K562 (cell line): ENCODE data around the gene MPPED2. TPM values are rescaled to one million over a fixed set of nuclear protein-coding genes. Genes with fewer than 3 reads are reported as not detected.
"Not testable (repeated sequence)": the region's sequence is repeated elsewhere in the genome, so short reads cannot be mapped to it uniquely, and the experiment has no call there.

Experiments used
- ATAC-seq: fragments of 200-7000 bp; cut with Tn5 transposase; 3 replicates; pipeline ENCODE4 v1.9.1; 2020; ENCODE audit warnings: moderate library complexity
- BruUV-seq: library from RNA; stranded (reverse); fragments of 400-500 nt; replicated peaks from 2 replicates; lab custom pipeline; 2021; lab: Mats Ljungman, UMichigan
- CTCF ChIA-PET: fragments of 300-600 bp; formaldehyde crosslinking; extraction: SDS; loops from one replicate; lab custom pipeline; 2021; ENCODE audit warnings: low intra/inter-chr PET ratio; lab: Yijun Ruan, JAX
- POLR2A ChIA-PET: fragments of 300-600, 350-650 bp; sonication (Branson Sonifier 250); formaldehyde crosslinking; extraction: SDS; loops from one replicate; lab custom pipeline; 2021; ENCODE audit warnings: antibody characterized with exemption, inconsistent platforms; lab: Yijun Ruan, JAX
- DNase-seq, 4 experiments: peaks; one replicate each; pipeline versions ENCODE4 v3.0.0 to v3.0.0-alpha.2; 2011 to 2018; ENCODE audit warnings: low spot score in 3 of 4, mixed read lengths in 3 of 4; ENCODE audit errors: extremely low read depth in 1 of 4
- FAIRE-seq: peaks from 2 replicates; lab custom pipeline; 2011; peaks lifted over from hg19 to GRCh38; lab: Jason Lieb, UNC
- H2AFZ ChIP-seq: 2 replicates; pipeline ENCODE4 v1.6.0; 2011; ENCODE audit warnings: low read depth, low read length, control low read depth, inconsistent platforms
- H3K27ac ChIP-seq: fragments of 200-600 bp; 3 replicates; pipeline ENCODE4 v1.8.0; 2011; ENCODE audit warnings: low read depth, mild to moderate bottlenecking, control low read depth, inconsistent platforms, low read length, moderate library complexity, mixed read lengths; ENCODE audit errors: extremely low read depth
- H3K27me3 ChIP-seq, 2 experiments: fragments of 300-600 bp in 1 of 2; 2 replicates in 1 of 2; 3 replicates in 1 of 2; pipeline versions ENCODE4 v1.6.0 to v1.8.0; 2011; ENCODE audit warnings: inconsistent platforms in 2 of 2, low read length in 2 of 2, mild to moderate bottlenecking in 1 of 2, mixed read lengths in 1 of 2, moderate library complexity in 1 of 2; ENCODE audit not compliant: control insufficient read depth in 2 of 2, insufficient read depth in 2 of 2
- H3K36me3 ChIP-seq: fragments of 300-600 bp; 3 replicates; pipeline ENCODE4 v1.8.0; 2011; ENCODE audit warnings: mild to moderate bottlenecking, low read length, inconsistent platforms; ENCODE audit not compliant: control insufficient read depth, insufficient read depth
- H3K4me1 ChIP-seq, 2 experiments: fragments of 200-600 bp in 1 of 2; replicated peaks in 1 of 2; 2 replicates in 1 of 2; 3 replicates in 1 of 2; pipeline versions ENCODE4 v1.5.1 to v1.8.0; 2011; ENCODE audit warnings: inconsistent platforms in 2 of 2, low read length in 2 of 2, mild to moderate bottlenecking in 1 of 2, mixed read lengths in 1 of 2, moderate library complexity in 1 of 2; ENCODE audit not compliant: control insufficient read depth in 2 of 2, insufficient read depth in 2 of 2
- H3K4me2 ChIP-seq: 2 replicates; pipeline ENCODE4 v1.6.1; 2011; ENCODE audit warnings: low read length, control low read depth, inconsistent platforms, mixed read lengths; ENCODE audit not compliant: insufficient read depth
- H3K4me3 ChIP-seq: fragments of 200-600 bp; sonication (generic), shearing (Covaris generic); 2 replicates; pipeline ENCODE4 v1.5.1; 2016; ENCODE audit warnings: control low read depth, inconsistent platforms
- H3K79me2 ChIP-seq: fragments of 200-600 bp; 3 replicates; pipeline ENCODE4 v1.8.0; 2011; ENCODE audit warnings: low read length, inconsistent platforms; ENCODE audit not compliant: control insufficient read depth, insufficient read depth
- H3K9ac ChIP-seq, 2 experiments: 2 replicates each; pipeline versions ENCODE4 v1.6.0 to v1.6.1; 2011; ENCODE audit warnings: low read depth in 2 of 2, low read length in 2 of 2, control low read depth in 1 of 2, inconsistent platforms in 1 of 2, mild to moderate bottlenecking in 1 of 2, mixed read lengths in 1 of 2; ENCODE audit not compliant: insufficient read depth in 1 of 2
- H3K9me1 ChIP-seq: one replicate; pipeline ENCODE4 v1.6.0; 2011; ENCODE audit warnings: inconsistent platforms, mild to moderate bottlenecking, low read length, moderate library complexity; ENCODE audit not compliant: control insufficient read depth, insufficient read depth
- H3K9me3 ChIP-seq: replicated peaks from 2 replicates; pipeline ENCODE4 v1.5.1; 2011; ENCODE audit warnings: low read depth, low read length, inconsistent platforms; ENCODE audit not compliant: control insufficient read depth, insufficient read depth
- H4K20me1 ChIP-seq: replicated peaks from 2 replicates; pipeline ENCODE4 v1.6.1; 2011; ENCODE audit warnings: low read length, inconsistent platforms, mixed read lengths; ENCODE audit not compliant: control insufficient read depth, insufficient read depth
- NFIX ChIP-seq: fragments of 250-450 bp; sonication (Bioruptor Pico); IDR thresholded peaks from 2 replicates; pipeline ENCODE4 v1.4.0; 2020; ENCODE audit warnings: low read depth, mild to moderate bottlenecking, moderate library complexity
- ZNF354B ChIP-seq: fragments of 250-450 bp; sonication (Bioruptor Pico); IDR thresholded peaks from 2 replicates; pipeline ENCODE4 v1.4.0; 2020
- WGBS: fragments of 100-300 bp; shearing (Covaris generic); methylation state at CpG from one replicate; pipeline ENCODE4 v1.1.6; 2016; ENCODE audit warnings: low coverage, mixed read lengths; ENCODE audit not compliant: insufficient coverage; ENCODE audit errors: missing lambda C conversion rate; 5-methylcytosine and 5-hydroxymethylcytosine counted together
- in situ Hi-C: fragments of 300-500 bp; cut with MboI; formaldehyde crosslinking; loops from 4 replicates; pipeline ENCODE4 v1.15.0; 2018; ENCODE audit warnings: inconsistent platforms, mixed read lengths
- intact Hi-C: fragments of 100-400 bp; cut with micrococcal nuclease; formaldehyde crosslinking; loops from 2 replicates; pipeline ENCODE4 v1.14.2; 2022
- polyA plus RNA-seq, 8 experiments: library from polyadenylated mRNA; depleted of rRNA in 4 of 8; stranded (reverse) in 5 of 8; unstranded in 3 of 8; fragments of >200 nt; fragmentation: Nextera tagmentation in 2 of 8; fragmentation: Illumina TruSeq in 1 of 8; extraction: Ambion mirVana in 2 of 8; extraction: Trizol in 1 of 8; gene quantifications; 2 replicates each; pipeline versions ENCODE4 v1.2.1 to v1.2.3, GENCODE V29; 2011 to 2014; ENCODE audit warnings: inconsistent platforms in 1 of 8, missing spikeins in 1 of 8
- total RNA-seq, 7 experiments: library from RNA; depleted of rRNA in 6 of 7; stranded (reverse); fragments of >200 nt in 6 of 7; fragmentation: Illumina TruSeq in 2 of 7; extraction: Trizol in 2 of 7; gene quantifications; 2 replicates each; pipeline versions ENCODE4 v1.2.1 to v1.2.3, GENCODE V29; 2011 to 2021; ENCODE audit warnings: low replicate concordance in 1 of 7
- TF ChIP-seq, protein P1 (sequence below), 2 experiments: fragments of 450-650 bp in 1 of 2; sonication (generic) in 1 of 2; formaldehyde crosslinking in 1 of 2; IDR thresholded peaks; 2 replicates each; pipeline versions ENCODE4 v1.7.1 to v1.9.0; 2016 to 2022; ENCODE audit warnings: inconsistent platforms in 1 of 2, mild to moderate bottlenecking in 1 of 2, missing genetic modification reagents in 1 of 2

The MPPED2 gene
- total and polyA plus RNA-seq, 9 of the 15 experiments (the other 6 are each of a cell fraction or from before 2014, with no cell fraction given): not detected

DNA sequence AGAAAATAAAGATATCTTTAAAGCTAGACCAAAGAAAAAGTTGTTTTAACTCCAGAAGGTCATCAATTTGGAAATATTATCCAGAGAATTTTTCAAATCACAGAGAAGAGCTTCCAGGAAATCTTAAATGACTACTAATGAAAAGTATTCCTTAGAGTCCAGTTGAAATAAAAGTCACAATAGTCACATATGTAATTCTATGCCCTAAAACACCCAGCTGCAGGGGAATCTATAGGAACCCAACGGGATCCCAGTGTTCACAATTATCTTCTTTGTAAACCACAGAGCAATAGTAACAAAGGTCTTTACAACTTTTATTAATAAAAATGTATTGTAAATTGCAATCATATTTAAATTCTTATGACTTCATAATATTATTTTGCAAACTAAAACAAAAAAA is 27.1 kb downstream of the MPPED2 start (continued):
- TF ChIP-seq, protein P1, sequence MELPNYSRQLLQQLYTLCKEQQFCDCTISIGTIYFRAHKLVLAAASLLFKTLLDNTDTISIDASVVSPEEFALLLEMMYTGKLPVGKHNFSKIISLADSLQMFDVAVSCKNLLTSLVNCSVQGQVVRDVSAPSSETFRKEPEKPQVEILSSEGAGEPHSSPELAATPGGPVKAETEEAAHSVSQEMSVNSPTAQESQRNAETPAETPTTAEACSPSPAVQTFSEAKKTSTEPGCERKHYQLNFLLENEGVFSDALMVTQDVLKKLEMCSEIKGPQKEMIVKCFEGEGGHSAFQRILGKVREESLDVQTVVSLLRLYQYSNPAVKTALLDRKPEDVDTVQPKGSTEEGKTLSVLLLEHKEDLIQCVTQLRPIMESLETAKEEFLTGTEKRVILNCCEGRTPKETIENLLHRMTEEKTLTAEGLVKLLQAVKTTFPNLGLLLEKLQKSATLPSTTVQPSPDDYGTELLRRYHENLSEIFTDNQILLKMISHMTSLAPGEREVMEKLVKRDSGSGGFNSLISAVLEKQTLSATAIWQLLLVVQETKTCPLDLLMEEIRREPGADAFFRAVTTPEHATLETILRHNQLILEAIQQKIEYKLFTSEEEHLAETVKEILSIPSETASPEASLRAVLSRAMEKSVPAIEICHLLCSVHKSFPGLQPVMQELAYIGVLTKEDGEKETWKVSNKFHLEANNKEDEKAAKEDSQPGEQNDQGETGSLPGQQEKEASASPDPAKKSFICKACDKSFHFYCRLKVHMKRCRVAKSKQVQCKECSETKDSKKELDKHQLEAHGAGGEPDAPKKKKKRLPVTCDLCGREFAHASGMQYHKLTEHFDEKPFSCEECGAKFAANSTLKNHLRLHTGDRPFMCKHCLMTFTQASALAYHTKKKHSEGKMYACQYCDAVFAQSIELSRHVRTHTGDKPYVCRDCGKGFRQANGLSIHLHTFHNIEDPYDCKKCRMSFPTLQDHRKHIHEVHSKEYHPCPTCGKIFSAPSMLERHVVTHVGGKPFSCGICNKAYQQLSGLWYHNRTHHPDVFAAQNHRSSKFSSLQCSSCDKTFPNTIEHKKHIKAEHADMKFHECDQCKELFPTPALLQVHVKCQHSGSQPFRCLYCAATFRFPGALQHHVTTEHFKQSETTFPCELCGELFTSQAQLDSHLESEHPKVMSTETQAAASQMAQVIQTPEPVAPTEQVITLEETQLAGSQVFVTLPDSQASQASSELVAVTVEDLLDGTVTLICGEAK (IDR thresholded peaks at IDR 0.05): no peak
- TF ChIP-seq, protein P1 (CRISPR knock-in tag; IDR thresholded peaks at IDR 0.05): no peak
- TF ChIP-seq NFIX (CRISPR knock-in tag): no peak
- no peak for TF ChIP-seq ZNF354B (CRISPR knock-in tag)

DNA sequence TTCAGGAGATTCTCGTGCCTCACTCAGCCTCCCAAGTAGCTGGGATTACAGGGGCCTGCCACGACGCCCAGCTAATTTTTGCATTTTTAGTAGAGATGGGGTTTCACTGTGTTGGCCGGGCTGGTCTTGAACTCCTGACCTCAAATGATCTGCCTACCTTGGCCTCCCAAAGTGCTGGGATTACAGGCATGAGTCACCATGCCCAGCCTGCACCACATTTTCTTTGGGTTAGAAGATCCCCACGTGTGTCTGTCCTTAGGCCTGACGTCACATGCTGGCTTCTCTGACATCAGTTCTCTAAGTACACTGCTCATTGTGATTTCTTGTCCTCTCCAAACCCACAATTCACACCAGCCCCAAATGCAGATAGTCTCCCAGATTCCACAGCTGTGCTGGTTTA is 31.6 kb downstream of the MPPED2 start:
- H3K36me3 ChIP-seq, BruUV-seq, H3K4me1 ChIP-seq, H3K4me2 ChIP-seq, H3K27me3 ChIP-seq, FAIRE-seq, H3K9me1 ChIP-seq, in situ Hi-C loops, H4K20me1 ChIP-seq, H2AFZ ChIP-seq, intact Hi-C loops, H3K79me2 ChIP-seq, H3K4me3 ChIP-seq, H3K27ac ChIP-seq, H3K9ac ChIP-seq, H3K9me3 ChIP-seq, DNase-seq, ATAC-seq, CTCF ChIA-PET: not testable (repeated sequence)
- POLR2A ChIA-PET: interaction anchor here (0.6 kb wide), 1 partner anchor 843 kb away, joined by 3 read pairs; no protein-coding TSS in a partner anchor
- WGBS: 1% methylated on average over 6 of the region's 6 CpGs
